CD4-positive, alpha-beta T cell treated with Interleukin-4 for 1 hour (primary cell): Measurements from ENCODE around the gene SMC1B.

Experiments
- DNase-seq, 2 donors: peaks; one replicate each; pipeline ENCODE4 v3.0.0-alpha.2; 2020 to 2022

The SMC1B gene

DNA sequence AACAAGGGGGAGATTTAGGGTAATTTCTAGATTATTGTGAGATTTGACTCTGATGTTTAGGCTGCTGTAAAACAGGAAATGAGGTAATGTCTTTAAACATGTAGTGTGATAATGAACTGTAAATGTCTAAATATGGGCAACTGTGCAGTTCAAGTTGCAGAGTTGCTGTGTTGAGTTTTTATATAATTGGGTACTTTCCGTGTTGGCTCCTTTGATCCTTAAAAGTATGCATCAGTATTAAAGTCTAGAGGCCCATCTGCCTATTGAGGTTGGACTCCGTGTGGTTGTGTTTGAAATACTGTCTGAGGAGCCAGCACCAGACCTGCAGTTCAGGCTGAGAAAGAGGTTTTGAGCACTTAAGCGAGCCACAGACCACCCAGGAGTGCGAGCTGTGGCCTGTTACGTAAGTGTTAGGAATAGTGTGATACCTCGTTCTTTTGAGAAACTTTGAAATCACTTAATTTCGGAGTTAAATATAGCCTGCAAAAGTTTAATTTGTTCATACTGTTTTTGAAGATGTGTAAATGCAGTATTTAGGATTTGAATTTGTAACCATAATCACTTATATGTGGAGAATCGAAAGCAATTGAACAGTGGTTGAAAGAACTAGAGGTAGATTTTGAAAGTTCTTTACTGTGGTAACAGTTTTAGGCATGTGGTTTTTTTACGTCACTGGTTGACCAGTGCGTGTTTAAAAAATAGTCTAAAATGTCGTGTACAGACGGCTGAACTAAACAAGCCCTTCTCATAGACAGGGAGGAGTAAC lies 94.7 kb downstream of the SMC1B start:
- DNase-seq = peak; percentile 82 to 92

- peak; percentile 95 to 96 for DNase-seq
Measured at GRCh38 chr22:45318168-45318557, 95.2 kb downstream of the SMC1B start.

GRCh38 chr22:45317551-45318167 lies 95.7 kb downstream of the SMC1B start:
- DNase-seq = peak in 1 of 2 donors; percentile 76

DNA sequence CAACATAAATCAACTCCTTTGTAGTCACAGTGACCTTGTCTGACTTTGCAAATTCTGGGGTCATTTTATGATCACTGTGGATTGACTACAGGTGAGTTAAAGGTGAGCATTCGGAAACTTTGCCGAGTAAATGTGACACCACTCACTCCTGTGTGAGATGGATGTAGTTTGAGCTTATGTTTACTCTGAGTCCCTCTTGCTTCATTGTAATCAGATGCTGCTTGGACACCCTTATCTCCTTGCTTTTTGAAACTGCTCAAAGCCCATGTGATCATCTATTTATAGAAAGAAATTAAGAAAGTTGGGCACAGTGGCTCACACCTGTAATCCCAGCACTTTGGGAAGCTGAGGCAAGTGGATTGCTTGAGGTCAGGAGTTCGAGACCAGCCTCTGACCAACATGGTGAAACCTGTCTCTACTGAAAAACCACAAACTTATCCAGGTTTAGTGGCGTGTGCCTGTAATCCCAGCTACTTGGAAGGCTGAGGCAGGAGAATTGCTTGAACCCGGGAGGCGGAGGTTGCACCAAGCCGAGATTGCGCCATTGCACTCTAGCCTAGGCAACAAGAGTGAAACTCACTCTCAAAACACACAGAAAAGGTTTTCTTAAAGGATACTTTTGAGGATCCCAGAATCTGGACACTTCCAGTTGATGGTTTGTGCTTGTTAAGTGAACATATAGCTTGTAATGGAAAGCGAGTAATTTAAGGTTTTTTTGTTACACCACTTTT lies 96.4 kb downstream of the SMC1B start:
- no peak for DNase-seq

- DNase-seq = no peak
Measured at GRCh38 chr22:45314786-45315185, 98.6 kb downstream of the SMC1B start.

DNA sequence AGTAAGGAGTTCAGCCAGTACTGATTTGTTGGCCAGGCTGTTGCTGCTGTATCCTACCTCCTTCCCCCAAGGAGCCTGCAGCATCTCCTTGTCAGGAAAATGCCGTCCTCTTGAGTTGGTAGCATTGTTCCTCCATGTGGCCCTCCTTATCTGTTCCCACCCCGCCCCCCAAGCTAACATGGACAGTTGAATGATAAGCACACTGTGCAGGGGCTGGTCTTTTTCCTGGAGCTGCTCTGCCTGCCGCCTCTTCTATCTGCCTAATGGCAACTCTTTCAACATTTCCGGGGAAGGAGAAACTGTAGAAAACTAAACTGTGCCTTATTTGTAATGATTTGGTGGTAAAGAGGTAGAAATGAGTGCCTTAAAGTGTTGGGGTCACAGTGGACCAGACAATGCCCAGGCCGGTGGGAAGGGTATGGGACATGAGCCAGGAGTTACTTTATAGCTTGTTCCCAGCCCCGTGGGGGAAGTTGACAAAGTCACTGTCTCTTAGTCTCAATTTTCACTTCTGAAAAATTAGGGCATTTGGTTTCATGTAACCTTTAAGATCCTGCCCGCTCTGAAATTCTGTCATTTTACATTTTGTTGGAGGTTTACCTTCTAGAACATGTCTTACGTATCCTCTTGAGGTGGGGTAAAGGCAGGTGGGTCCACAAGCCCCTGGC lies 99.2 kb downstream of the SMC1B start:
- DNase-seq = no peak

GRCh38 chr22:45312856-45313255 lies 100.5 kb downstream of the SMC1B start:
- DNase-seq = no peak

GRCh38 chr22:45312415-45312814 lies 101.0 kb downstream of the SMC1B start:
- DNase-seq = no peak

DNA sequence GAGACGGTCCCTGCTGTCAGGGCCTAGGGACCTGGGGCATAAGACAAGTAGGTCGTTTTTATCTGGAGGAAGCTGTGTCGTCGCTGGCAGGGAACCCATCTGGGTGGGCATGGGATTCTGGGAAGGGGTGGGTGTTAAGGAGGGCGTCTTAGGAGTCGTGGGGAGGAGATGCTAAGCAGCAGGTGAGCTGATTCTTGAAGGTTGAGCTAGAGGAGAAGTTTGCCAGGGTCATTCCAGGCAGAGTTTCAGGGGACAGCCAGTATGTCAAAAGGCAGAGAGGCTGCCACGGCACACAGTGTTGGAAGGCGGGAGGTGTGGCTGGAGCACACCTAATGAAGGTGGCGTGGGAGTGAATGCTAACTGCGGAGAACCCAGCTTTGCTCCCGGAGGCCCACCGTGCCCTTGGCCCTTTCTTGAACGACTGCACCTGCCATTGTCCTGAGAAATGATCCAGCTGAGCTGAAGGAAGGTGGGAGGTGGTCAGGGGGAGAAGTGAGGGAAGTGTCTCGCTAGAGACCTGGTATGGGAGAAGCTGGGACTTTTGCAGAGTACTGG lies 102.3 kb downstream of the SMC1B start:
- DNase-seq = no peak

DNA sequence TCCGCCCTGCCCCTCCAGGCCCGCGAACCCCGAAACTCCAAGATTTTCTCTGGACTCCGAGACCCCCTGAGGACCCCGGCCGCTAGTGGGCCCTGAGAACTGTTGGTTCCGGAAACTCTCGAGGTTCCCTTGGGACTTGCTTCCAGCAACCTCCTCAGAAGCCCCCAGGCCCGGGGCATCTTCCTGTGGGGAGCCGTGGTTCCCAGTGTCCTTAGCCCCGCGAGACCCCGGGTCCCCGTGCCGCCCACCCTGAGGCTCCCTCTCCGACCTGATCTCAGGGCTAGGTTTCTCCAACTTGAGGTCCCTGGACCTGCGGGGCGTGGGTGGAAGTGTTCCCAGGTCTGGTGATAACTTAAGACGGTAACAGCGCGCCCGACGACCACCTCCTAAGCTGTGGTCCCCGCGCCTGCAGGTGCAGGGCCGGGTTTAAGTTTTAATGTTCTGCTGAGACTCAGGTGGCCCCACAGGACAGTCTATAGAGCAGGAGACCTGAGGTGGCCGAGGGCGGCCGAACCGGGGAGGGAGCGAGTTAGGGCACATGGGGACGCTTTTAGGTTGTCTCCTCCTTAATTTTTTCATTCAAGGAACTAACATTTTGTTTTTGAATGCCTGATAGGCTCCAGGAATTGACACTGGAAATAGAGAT lies 102.9 kb downstream of the SMC1B start:
- DNase-seq = no peak

GRCh38 chr22:45309422-45310227 lies 103.8 kb downstream of the SMC1B start, which contains the start of gene FAM118A:
FAM118A (plus strand) TSS chr22:45309934; CDS start chr22:45322380, 12,446 bp downstream.
- DNase-seq = peak; percentile 93 to 95

- peak in 1 of 2 donors; percentile 28 for DNase-seq
Measured at GRCh38 chr22:45308957-45309421, 104.4 kb downstream of the SMC1B start.

GRCh38 chr22:45308391-45308956 lies 104.9 kb downstream of the SMC1B start:
- DNase-seq = no peak

DNA sequence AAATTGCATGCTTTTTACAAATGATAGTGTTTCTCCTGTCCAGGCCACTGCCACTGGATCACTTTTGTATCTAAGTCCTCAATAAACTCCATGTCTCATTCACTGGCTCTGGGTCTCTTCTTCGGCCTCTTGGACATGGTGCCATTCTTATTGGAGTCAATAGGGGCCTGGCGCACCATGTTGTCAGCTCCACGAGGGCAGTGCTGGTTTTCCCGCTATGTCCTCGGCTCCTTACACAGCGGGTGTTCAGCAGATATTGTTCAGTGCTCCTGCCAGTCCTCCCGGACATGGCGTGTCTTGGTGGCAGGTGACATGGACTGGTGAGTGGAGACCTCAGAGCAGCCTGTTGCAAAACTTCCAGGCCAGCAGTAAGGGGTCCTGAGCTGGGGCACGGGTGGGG lies 107.3 kb downstream of the SMC1B start:
- DNase-seq = no peak

DNA sequence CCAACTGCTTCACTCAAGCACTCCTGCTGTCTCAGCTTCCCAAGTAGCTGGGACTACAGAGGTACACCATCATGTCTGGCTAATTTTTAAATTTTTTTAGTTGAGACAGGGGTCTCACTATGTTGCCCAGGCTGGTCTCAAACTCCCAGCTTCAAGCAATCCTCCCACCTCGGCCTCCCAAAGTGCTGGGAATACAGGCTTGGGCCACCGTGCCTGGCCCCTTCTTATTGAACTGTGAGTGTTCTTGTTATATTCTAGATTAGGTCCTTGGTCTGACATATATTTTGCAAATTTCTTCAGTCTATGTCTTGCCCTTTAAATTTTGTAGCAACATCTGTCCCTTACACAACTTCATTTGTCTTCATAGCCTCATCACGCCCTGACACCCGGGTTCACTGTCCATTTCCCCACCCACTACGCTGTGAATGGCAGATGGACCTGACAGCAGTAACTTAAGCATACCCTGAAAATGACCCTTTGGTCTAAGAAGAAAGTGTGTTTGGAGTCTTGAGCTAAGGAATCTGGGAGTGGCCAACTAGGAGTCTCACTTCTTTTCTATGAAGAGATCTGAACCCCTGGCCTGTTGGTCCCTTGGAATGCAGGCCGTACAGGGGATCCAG lies 107.8 kb downstream of the SMC1B start:
- no peak for DNase-seq

DNA sequence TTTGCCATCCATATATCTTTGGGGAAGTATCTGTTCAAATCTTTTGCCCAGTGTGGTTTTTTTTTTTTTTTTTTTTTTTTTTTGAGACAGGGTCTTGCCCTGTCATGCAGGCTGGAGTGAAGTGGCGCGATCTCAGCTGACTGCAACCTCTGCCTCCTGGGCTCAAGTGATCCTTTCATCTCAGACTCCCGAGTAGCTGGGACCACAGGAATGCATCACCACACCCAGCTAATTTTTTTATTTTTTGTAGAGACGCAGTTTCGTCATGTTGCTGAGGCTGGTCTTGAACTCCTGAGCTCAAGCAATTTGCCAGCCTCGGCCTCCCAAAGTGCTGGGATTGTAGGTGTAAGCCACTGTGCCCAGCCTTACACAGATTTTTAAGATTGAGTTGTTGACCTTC lies 108.4 kb downstream of the SMC1B start:
- no peak for DNase-seq

DNA sequence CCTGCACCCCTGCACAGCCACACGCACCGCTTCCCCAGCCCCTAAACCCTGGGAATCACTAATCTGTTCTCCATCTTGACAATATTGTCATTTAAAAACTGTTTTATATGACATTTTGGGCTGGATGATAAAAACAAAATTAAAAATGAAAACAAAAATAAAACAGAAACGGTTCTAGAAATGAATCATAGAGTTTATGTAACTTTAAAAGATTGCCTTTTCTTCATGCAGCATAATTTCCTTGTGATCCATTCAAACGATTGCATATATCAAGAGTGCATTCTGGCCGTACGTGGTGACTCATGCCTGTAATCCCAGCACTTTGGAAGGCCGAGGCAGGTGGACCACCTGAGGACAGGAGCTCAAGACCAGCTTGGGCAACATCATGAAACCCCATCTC lies 110.2 kb downstream of the SMC1B start:
- no peak for DNase-seq

- DNase-seq = no peak
Measured at GRCh38 chr22:45302751-45303150, 110.6 kb downstream of the SMC1B start.

GRCh38 chr22:45298934-45299505 lies 114.4 kb downstream of the SMC1B start:
- DNase-seq = no peak

DNA sequence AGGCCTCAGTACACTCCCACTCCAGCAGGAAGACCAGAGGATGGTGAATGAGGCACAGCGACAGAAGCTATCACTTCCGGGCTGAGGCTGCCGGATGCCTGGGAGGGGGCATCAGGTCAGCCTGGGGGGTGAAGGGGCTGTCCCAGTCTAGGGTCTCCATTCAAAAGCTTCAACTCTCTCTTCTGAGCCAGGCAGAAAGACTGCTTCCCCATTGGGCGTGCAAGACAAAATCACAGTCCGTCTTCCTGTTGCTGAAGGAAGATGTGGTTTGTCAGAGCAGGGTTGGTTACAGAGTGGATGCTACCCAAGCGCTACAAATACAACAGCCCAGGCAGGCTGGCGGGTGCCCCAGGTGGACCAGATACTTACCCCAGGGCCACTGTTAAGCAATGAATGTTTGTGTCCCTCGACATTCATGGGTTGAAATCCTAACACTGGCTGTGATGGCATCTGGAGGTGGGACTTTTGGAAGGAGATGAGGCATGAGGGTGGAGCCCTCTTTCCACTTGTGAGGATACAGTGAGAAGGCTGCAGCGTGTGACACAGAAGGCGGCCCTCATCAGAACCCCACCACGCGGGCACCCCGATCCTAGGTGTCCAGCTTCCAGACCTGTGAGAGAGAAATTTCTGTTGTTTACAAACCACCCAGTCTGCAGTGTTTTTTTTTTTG lies 116.6 kb downstream of the SMC1B start:
- DNase-seq = peak; percentile 51 to 64
